ENCODE measurements around the gene MEIKIN. TPM values are rescaled to one million over a fixed set of nuclear protein-coding genes. Genes with fewer than 3 reads are reported as not detected.
"Not testable (repeated sequence)": the region's sequence is repeated elsewhere in the genome, so short reads cannot be mapped to it uniquely, and the experiment has no call there.

The MEIKIN gene
- total RNA-seq, 1 donor from 2014 or later, result not detected

GRCh38 chr5:131778141-131778540, 167.3 kb downstream of the MEIKIN start:
- not testable (repeated sequence) for DNase-seq (ENCODE audit: low spot score); ATAC-seq

GRCh38 chr5:131776450-131776849, 169.0 kb downstream of the MEIKIN start:
- ATAC-seq (no peak), DNase-seq (ENCODE audit: low spot score) (no peak)

GRCh38 chr5:131774652-131775367, 170.7 kb downstream of the MEIKIN start:
- ATAC-seq, result no peak
- no peak for DNase-seq (ENCODE audit: low spot score)

- no peak for DNase-seq (ENCODE audit: low spot score)
- ATAC-seq, result no peak
Measured at GRCh38 chr5:131773805-131774204, 171.7 kb downstream of the MEIKIN start.

GRCh38 chr5:131771692-131772091, 173.8 kb downstream of the MEIKIN start:
- ATAC-seq, result no peak
- DNase-seq (ENCODE audit: low spot score), result no peak

- DNase-seq (ENCODE audit: low spot score) (no peak), ATAC-seq (no peak)
Measured at GRCh38 chr5:131769961-131770360, 175.5 kb downstream of the MEIKIN start.

GRCh38 chr5:131769336-131769735, 176.1 kb downstream of the MEIKIN start:
- ATAC-seq (no peak), DNase-seq (ENCODE audit: low spot score) (no peak)

- DNase-seq (ENCODE audit: low spot score) (no peak), ATAC-seq (no peak)
Measured at GRCh38 chr5:131767891-131768290, 177.6 kb downstream of the MEIKIN start.

- DNase-seq (ENCODE audit: low spot score) (no peak), ATAC-seq (peak; percentile 60)
Measured at GRCh38 chr5:131766689-131767088, 178.8 kb downstream of the MEIKIN start.

GRCh38 chr5:131765261-131765660, 180.2 kb downstream of the MEIKIN start:
- DNase-seq (ENCODE audit: low spot score) (no peak), ATAC-seq (no peak)

- no peak for ATAC-seq
- no peak for DNase-seq (ENCODE audit: low spot score)
Measured at GRCh38 chr5:131763968-131764367, 181.5 kb downstream of the MEIKIN start.

GRCh38 chr5:131760793-131761192, 184.7 kb downstream of the MEIKIN start:
- DNase-seq (ENCODE audit: low spot score) (no peak), ATAC-seq (no peak)

GRCh38 chr5:131759704-131760103, 185.8 kb downstream of the MEIKIN start:
- ATAC-seq, result no peak
- DNase-seq (ENCODE audit: low spot score), result no peak

- no peak for DNase-seq (ENCODE audit: low spot score)
- no peak for ATAC-seq
Measured at GRCh38 chr5:131758520-131758900, 187.0 kb downstream of the MEIKIN start.

- ATAC-seq (no peak), DNase-seq (ENCODE audit: low spot score) (no peak)
Measured at GRCh38 chr5:131757830-131758519, 187.5 kb downstream of the MEIKIN start.

Other genes with a start within 250 kb of the MEIKIN start
- 15.0 TPM for gene FNIP1, start 148.6 kb downstream of the MEIKIN start, total RNA-seq
- 3.7 TPM for gene ACSL6, start 66.0 kb upstream of the MEIKIN start, total RNA-seq
- gene IL3, start 115.0 kb upstream of the MEIKIN start, total RNA-seq, result not detected
- not detected for gene CSF2, start 128.1 kb upstream of the MEIKIN start, total RNA-seq

Measured in left lobe of liver (tissue), 2 donors.